DOHH2 (cell line): ENCODE measurements around the gene DYTN.

ENCODE experiments used
- EZH2phosphoT487 ChIP-seq: fragments of 200-600 bp; sonication (generic); IDR thresholded peaks from 2 replicates; pipeline ENCODE4 v1.6.1; 2017; ENCODE audit warnings: borderline replicate concordance, mild to moderate bottlenecking, antibody characterized with exemption, low read length, moderate library complexity, mixed read lengths
- TF ChIP-seq, protein P1 (sequence below): fragments of 200-600 bp; sonication (generic); IDR thresholded peaks from one replicate; pipeline ENCODE4 v1.5.1; 2014; ENCODE audit warnings: antibody characterized with exemption, mild to moderate bottlenecking, low read depth, low read length; ENCODE audit not compliant: poor library complexity, severe bottlenecking

DNA sequence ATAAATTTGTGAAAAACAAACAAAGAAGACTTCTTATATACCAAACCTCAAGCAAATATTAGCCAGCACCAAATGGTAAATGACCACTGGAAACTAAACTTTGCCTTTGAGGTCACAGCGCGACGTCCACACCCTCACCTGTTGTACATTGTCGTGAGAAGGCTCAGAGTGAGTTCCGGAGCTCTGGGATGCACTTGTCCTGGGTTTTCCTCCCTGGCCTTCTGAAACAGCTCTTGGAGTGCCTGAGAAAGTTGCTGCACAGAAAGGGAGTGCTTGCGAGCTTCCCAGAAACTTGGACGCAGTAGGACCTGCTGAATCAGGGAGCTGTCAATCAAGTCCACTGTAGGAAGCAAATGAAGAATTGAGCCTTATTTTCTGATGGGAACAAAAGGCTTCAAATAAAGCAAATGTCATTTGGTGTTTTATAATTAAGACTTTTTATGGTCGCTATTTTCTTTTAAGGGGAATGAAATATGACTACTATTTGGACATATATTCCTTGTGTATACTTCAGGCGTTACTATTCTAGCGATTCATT, 11.0 kb downstream of the DYTN start:
- TF ChIP-seq, protein P1, sequence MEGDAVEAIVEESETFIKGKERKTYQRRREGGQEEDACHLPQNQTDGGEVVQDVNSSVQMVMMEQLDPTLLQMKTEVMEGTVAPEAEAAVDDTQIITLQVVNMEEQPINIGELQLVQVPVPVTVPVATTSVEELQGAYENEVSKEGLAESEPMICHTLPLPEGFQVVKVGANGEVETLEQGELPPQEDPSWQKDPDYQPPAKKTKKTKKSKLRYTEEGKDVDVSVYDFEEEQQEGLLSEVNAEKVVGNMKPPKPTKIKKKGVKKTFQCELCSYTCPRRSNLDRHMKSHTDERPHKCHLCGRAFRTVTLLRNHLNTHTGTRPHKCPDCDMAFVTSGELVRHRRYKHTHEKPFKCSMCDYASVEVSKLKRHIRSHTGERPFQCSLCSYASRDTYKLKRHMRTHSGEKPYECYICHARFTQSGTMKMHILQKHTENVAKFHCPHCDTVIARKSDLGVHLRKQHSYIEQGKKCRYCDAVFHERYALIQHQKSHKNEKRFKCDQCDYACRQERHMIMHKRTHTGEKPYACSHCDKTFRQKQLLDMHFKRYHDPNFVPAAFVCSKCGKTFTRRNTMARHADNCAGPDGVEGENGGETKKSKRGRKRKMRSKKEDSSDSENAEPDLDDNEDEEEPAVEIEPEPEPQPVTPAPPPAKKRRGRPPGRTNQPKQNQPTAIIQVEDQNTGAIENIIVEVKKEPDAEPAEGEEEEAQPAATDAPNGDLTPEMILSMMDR = no peak
- no peak for TF ChIP-seq EZH2phosphoT487
